ENCODE results near the gene NR0B1.

The NR0B1 gene

DNA sequence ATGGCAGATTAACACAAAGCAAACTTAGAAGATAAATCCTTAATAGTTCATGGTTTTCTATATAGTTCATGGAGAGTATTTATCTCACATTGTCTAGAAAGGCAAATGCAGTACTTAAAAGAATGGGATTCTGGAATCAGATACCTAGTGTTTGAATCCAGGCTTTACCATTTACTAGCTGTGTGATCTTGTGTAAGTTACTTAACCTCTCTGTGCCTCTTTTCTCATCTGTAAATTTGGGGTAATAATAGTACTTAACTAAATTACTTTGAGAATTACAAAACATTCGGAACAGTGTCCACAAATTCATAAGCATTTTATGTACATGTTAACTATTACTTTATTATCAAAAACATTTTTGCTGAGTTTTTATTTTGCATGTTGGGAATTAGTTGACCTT lies 46.4 kb downstream of the NR0B1 start:
- DNase-seq = no peak

DNA sequence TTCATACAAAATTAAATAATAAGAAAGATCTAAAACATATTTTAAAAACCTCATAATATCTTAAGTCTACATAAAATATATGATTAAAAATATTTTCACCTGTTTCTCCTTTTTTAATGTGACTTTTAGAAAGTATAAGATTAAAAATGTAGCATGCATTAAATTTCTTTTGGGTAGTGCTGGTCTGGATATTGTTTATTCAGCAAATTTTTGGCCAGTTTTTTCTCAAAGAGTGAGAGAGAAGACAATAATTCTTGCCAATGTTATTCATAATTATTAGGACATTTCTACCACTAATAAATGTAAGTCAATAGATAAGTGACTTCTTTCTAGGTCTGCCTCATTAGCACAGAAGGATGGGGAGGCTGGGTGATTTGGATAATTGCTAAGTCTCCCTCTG lies 48.2 kb downstream of the NR0B1 start:
- DNase-seq = no peak

DNA sequence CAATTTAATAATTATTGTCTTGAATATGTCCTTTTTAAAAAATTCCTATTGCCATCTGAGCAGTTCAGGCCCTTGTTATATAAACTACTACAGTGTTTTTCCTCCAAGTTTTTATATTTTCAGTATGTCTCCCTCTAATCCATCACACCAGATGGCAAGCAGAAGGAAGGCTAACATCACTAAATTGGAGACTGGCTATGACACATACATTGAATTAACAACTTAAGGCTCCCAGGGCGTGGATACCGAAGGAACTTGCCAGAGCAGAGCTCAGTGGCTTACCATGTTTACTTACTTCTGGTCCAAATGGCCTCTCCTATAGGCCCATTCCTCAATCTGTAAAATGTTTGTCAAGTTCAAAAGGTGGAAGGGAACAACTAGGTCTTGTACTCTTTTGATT lies 49.3 kb downstream of the NR0B1 start:
- DNase-seq = no peak
